Kidney glomerular epithelial cell (primary cell): Measurements from ENCODE around the gene ZBTB44.
"Not testable (repeated sequence)": the region's sequence is repeated elsewhere in the genome, so short reads cannot be mapped to it uniquely, and the experiment has no call there.

Source experiments
- DNase-seq: peaks from one replicate; lab custom pipeline; 2025; lab: John Stamatoyannopoulos, UW

ZBTB44 gene

DNA sequence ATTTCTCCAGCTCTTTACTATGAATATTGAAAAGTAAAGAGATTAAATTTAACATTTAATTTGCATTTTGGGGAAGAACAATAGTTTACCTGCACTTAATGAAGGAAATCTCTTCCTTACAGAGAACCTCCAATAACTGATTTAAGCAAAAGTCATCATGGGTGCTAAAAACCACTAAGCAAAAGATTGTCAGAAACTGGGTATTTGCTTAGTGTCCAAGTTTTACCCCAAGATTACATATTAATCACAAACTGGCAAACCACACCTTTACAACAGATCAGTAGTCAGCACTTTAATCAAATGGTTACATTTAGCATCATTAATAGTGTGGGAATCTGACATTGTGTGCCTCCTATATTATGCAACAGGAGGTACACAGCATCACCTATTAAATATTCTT lies 2.7 kb downstream of the ZBTB44 start:
- no peak for DNase-seq

DNA sequence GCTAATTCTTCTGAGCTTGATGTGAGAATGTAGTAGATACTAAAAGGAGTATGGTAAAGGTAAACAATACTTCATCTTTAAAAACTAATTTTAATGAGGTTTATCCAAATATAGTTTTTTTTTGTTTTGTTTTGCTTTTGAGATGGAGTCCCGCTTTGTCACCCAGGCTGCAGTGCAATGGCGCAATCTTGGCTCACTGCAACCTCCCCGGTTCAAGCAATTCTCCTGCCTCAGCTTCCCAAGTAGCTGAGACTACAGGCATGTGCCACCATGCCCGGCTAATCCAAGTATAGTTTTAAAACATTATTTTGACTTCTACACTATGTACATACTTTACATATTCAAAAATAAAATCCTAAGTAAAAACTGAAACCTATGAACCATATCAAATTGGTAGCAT lies 4.1 kb downstream of the ZBTB44 start:
- DNase-seq: no peak

DNA sequence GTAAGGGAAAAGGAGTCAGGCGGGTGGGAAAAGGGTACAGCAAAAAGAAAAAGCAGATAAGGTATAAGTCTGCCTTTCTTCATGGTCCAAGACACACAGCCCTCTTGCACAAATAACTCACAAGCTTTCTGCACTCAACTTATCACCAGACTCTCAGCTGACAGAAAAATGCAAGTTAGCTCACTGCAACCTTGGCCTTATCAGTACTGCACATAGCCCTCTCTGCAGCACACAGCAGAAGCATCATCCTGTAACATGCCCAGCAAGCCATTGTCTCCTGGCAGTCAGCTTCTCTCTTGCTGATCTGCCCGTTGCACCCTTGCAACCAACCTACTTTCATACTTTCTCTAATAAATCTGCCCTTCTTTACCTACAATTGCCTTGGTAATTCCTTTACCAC lies 5.8 kb downstream of the ZBTB44 start:
- no peak for DNase-seq

DNA sequence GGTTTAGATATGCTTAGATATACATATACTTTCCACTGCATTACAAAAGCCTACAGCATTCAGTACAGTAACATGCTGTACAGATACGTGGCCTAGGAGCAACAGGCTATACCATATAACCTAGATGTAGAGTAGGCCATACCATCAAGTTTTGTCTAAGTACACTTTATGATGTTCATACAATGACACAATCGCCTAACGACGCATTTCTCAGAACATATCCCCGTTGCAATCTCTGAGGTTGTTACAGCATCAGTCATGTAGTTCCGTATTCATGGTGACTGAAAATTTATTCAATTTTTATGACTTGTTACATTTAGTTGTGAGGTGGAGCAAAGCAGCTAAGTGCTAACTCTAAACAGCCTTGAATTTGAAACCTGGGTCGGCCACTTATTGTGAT lies 6.7 kb downstream of the ZBTB44 start:
- DNase-seq: no peak

DNA sequence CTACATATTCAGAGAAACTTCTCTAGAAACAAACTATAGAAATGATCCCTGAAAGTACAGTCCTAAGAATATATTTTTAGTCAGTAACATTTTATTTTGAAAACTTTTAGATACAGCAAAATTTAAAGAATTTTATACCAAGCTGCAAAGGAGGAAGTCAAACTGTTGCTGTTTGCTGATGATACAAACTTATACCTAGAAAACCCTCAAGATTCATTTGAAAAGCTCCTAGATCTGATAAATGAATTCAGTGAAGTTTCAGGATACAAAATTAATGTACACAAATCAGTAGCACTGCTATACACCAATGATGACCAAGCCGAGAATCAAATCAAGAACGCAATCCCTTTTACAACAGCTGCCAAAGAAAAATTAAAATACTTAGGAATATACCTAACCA lies 10.1 kb downstream of the ZBTB44 start:
- no peak for DNase-seq

DNA sequence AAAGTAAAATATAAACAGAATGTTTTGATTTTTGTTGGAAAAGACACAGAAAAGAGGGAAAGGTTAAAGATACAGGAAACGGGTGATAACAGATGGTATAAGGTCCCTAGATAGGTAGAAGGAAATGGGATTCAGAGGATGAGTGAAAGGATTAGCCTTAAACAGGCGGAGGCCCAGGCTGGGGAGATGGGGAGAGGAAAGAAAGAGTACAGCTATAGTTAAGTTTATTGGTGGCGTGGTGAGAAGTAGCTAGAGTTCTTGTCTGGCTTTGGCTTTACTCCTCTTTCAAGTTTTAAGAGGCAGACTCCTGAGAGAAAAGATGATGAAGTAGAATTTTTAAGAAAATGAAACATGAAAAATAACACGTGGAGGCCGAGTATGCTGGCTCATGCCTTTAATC lies 13.7 kb downstream of the ZBTB44 start:
- no peak for DNase-seq

DNA sequence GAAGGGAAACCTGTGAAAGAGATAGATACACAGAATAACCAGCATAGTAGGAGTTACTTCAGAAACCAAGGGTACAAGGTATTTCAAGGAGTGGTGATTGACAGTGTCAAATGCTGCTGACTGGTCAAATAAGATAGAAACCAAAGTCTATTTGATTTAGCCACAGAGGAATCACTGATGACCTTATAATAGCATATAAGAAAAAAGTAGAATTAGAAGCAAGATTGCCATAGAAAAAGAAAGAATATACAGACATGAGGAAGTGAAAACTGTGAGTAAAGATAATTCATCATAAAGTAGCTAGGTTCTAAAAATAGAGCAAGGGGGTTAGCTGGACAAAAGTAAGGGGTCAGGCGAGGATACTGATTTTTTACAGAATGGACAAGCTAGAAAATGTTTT lies 14.2 kb downstream of the ZBTB44 start:
- DNase-seq: no peak

DNA sequence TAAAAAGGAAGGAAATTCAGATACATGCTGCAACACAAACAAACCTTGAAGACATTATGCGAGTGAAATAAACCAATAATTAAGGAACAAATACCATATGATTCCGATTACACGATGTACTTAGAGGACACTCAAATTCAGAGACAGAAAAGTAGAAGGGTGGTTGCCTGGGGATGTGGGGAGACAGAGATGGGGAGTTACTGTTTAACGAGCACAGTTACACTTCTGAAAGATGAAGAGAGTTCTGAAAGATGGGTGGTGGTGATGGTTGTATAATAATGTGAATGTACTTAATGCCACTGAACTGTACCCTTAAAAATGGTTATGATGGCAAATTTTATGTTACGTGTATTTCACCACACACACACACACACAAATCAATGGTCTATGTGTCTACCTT lies 14.7 kb downstream of the ZBTB44 start:
- DNase-seq: no peak

DNA sequence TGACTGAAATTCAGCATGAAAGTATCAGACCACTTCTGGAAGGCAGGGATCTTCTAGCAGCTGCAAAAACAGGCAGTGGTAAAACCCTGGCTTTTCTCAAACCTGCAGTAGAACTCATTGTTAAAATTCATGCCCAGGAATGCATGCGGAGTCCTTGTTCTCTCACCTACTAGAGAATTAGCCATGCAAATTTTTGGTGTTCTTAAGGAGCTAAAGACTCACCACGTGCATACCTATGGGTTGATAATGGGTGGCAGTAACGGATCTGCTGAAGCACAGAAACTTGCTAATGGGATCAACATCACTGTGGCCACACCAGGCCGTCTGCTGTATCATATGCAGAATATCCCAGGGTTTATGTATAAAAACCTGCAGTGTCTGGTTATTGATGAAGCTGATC lies 19.1 kb downstream of the ZBTB44 start:
- DNase-seq: no peak

DNA sequence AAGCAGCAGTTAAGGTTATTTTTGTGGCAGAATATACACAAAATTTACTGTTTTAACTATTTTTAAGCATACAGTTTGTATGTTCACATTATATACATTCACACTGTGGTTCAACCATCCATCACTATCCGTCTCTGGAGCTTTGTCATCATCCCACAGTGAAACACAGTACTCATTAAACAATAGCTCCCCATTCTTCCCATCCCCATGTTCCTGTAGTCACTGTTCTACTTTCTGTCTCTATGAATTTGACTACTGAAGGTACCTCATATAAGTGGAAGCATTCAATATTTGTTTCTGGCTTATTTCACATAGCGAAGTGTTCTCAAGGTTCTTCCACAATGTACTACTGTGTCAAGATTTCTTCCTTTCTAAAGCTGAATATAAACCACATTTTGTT lies 32.6 kb downstream of the ZBTB44 start:
- no peak for DNase-seq

DNA sequence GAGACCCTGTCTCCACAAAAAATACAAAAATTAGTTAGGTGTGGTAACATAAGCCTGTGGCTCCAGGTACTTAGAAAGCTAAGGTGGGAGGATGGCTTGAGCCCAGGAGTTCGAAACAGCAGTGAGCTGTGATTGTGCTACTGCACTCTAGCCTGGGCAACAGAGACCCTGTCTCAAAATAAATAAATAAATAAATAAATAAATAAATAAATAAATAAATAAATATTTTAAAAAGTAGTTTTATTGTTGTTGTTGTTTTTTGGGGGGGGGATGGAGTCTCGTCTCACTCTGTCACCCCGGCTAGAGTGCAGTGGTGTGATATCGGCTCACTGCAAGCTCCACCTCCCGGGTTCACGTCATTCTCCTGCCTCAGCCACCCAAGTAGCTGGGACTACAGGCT lies 33.4 kb downstream of the ZBTB44 start:
- DNase-seq: not testable (repeated sequence)

DNA sequence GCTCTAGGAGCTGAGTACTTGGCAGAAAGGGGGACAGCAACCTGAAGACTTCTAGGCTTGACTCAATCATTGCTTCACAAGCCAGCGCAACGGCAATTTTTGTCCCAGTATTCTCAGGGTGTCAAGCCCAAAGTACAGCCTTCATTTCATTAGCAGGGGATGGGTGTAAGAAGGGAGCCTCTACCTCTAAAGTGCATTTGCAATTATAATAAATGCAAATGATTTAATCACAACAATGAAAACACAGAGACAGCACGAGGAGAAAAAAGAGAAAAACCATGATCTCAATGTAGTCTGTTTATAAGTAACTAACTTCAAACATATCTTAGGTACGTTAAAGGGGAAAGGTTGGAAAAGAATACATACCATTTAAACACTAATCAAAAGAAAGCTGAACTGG lies 34.7 kb downstream of the ZBTB44 start:
- no peak for DNase-seq

DNA sequence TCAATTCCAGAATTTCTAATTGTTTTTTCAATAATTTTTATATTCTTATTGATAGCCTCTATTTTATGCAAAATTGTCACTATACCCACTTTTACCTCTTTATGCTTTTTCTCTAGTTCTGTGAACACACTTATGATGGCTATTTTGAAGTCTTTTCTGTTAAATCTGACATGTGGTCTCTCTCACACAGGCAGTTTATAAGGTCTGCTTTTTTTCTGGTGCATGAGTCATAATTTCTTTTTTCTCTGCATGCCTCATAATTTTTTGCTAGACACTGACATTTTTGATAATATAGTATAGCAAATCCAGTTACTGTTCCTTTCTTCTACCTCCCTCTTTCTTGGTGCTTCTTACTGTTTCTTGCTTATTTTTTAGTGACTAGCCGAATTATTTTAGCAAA lies 36.0 kb downstream of the ZBTB44 start:
- no peak for DNase-seq

DNA sequence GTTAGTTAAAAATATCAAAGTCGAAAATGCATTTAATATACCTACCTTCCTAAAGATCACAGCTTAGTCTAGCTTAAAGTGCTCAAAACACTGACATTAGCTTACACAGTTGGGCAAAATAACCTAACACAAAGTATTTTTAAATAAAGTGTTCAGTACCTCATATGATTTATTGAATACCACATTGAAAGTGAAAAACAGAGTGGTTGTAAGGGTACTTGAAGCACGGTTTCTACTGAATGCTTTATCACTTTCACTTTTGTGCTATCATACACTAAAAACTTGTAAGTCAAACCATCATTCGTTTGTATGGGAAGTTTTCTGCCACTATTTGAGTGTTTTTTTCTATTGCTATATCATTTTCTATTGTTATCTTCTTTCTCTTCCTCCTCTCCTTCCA lies 36.6 kb downstream of the ZBTB44 start:
- DNase-seq: no peak

DNA sequence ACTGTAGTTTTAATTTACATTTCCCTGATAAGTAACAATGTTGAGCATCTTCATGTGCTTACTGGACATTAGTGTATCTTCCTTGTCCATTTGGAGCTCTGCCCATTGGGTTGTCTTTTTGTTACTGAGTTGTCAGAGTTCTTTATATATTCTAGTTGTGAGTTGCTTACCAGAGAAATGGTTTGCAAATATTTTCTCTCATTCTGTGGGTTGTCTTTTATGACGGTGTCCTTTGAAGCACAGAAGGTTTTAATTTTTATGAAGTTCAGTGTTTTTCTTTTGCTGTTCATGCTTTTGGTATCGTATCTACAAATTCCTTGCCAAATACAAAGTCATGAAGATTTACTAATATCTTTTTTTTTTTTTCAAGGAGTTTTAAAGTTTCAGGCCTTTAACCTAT lies 42.4 kb downstream of the ZBTB44 start:
- no peak for DNase-seq

DNA sequence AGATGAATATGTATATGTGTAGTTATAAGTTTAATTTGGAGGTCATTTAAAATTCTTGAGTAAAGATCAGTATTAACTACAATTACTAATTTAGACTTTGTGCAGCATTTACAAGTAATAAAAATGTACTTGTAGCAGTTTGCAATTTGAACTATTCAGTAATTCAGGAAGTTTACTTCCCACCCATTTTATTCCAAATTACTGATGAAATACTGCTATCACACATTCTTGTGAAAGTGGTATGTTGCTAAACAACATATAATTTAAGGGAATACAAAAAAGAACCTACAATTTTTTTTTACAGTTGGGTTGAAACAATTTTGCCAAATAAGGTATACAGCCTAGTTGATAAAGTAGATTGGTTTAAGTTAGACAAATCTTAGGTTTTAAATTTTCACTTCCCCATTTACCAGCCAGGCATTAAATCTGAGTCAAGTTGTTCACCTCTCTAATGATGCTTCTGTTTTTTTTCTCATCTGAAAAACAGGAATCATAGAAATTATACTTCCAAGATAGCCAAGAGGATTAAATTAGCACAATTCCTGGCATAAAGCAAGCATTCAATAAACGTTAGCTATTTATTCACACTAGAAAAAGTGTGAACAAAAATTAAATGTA lies 45.3 kb downstream of the ZBTB44 start:
- DNase-seq: no peak

DNA sequence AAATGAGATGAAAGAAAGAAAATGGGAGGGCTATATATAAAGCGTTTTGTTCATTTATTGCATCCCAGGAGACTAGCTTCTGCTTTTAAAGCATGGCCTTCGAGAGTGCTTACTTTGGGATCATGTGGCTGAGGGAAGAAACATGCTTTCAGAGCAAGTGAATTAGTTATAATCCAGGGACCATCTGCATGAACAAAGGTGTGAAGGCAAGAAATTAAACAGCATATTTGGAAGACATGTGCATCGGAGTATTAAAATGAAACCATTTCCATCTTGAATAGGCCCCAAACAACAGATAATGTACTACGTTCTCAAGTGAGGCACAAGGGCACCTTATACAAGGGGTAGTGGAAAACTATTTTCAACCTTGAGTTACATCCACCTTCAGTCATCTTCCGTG lies 51.4 kb downstream of the ZBTB44 start:
- no peak for DNase-seq

DNA sequence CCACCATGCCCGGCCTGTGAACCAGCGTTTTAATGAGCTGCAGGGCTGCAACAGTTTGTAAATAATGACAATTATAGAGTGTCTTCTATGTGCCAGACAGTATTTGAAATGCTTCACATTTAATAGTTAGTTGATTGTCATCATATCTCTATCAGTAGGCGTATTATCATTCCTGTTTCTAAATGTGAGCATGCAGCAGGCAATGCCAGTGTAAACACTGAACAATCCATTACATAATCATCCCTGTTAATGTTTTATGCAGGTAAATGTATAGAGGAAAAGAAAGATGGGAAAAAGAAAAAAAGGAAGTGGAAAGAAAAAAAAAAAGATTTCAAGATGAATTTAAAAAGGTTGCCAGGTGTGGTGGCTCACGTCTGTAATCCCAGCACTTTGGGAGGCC lies 52.3 kb downstream of the ZBTB44 start:
- no peak for DNase-seq

DNA sequence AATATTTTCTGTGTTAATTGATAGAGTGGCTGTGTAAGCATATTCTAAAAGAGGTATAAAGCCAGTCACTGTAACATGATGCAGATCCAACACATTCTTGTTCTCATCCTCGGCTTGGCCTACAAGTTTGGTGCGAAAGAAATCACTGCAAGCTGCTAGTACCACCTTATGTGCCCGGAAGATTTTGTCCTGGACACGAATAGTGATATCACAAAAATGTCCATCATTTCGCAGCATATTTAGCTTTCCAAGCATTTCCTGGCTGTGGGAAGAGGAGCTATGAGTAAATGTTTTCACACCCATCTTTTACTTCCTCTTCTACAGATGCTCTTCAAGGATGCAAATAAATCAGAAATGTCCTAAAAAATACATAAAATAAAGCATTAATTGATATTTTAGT lies 53.1 kb downstream of the ZBTB44 start:
- DNase-seq: no peak

DNA sequence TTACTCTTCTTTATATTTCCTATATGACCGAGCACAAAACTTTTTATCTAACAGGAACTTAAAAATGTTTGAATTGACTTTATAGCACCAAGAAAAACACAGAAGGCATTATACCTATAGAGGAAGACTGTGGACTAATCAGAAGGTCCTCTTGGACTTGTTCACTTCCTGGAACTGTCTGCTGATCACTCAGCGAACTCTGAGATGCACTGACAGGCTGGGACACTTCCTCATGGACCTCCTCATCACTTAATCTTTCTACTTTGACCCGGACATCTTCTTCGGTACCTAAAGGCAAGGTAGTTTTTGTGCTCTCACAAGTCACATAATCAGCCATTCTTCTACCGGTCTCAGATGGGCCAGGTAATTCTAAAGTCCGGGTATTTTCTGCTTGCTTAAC lies 54.0 kb downstream of the ZBTB44 start:
- DNase-seq: no peak

DNA sequence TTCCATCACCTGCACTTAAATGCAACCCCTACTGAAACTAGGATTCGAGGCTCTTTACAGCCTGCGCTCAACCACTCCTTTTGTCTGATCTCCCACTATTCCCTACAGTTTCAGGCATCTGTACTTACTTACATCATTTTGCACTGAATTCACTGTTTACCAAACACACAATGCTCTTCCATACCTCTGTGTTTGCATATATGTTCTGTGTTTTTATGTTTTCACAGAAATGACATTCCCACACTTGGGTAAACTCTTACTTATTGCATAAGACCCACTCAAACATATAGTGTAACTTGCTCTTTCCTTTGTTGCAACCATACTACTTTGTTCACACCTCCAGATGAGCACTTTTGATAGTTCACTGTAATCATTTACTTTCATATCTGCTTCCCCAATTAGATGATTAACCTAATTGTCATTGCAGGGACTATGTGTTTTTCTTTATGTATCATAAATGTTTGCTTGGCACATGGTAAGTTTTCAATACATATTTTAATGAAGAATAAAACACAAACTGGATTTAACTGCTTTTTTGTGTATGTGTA lies 54.6 kb downstream of the ZBTB44 start:
- DNase-seq: no peak

DNA sequence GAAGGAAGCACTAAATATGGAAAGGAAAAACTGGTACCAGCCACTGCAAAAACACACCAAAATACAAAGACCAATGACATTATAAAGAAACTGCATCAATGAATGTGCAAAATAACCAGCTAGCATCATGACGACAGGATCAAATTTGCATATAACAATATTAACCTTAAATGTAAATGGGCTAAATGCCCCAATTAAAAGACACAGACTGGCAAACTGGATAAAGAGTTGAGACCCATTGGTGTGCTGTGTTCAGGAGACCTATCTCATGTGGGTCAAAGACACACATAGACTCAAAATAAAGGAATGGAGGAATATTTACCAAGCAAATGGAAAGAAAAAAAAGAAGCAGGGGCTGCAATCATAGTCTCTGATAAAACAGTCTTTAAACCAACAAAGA lies 63.0 kb downstream of the ZBTB44 start:
- not testable (repeated sequence) for DNase-seq

DNA sequence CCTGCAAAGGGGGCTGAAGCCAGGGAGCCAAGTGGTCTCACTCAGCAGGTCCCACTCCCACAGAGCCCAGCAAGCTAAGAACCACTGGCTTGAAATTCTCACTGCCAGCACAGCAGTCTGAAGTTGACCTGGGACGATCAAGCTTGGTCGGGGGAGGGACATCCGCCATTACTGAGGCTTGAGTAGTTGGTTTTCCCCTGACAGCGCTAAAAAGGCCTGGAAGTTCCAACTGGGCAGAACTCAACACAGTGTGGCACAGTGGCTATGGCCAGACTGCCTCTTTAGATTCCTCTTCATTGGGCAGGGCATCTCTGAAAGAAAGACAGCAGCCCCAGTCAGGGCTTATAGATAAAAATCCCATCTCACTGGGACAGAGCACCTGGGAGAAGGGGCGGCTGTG lies 64.8 kb downstream of the ZBTB44 start:
- not testable (repeated sequence) for DNase-seq

DNA sequence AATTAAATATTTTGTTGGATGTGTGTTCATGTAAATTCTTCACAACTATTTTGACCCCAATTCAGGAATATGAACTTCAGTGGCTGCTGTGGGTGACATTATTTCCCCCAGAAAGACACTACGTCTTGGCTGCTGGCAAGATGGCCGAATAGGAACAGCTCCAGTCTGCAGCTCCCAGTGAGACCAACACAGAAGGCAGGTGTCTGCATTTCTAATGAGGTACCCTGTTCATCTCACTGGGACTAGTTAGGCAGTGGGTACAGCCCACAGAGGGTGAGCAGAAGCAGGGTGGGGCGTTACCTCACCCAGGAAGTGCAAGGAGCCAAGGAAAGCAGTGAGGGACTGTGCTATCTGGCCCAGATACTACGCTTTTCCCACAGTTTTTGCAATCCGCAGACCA lies 65.3 kb downstream of the ZBTB44 start:
- DNase-seq: no peak

DNA sequence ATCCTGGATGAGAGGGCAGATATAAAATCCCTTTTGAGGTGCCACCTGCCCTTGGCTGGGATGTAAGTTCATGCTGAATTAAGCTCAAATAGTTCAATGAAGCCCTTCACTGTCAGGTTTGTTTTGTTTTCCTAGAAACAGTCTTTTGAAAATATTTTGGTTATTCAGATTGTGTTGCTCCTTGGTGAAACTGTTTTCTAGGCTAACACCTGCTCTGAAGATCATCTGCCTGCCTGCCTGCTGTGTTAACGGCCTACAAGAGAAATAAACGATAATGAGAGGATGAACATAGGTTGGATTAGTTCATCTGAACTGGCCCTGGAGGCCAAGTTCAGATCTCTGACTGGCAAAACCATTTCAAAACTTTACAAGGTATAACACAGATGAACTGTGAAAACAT lies 67.4 kb downstream of the ZBTB44 start:
- no peak for DNase-seq
